ENCODE measurements around the gene KCTD20. TPM values are rescaled to one million over a fixed set of nuclear protein-coding genes. Genes with fewer than 3 reads are reported as not detected.
"Not testable (repeated sequence)": the region's sequence is repeated elsewhere in the genome, so short reads cannot be mapped to it uniquely, and the experiment has no call there.

KCTD20 gene
- total RNA-seq, 1 experiment from 2014 or later: 117 TPM

DNA sequence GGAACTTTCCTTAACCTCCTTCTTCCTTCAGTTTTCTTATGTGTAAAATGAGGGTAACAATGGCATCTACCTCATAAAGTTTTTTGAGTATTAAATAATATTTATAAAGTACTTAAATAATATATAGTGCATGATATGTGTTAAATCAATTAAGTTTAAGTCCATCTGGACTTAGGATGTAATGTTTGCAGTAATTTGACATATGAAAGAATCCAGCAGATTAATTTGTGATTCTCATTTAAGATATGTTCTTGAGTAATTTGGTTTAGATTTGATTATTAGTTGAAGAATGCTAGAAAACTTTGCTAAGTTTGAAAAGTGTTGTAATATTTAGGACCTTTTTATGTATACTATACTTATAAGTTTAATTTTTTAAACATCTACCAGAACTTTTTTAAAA is 18.1 kb downstream of the KCTD20 start:
- Histone ChIP-seq H3K36me3 (peaks cover 7% of the 10 kb centered on the region), H3K27ac (no peak overlapping the region), H3K4me3 (no peak overlapping the region), H3K9me3 (replicated peaks) (no peaks in the 10 kb centered on the region), H3K27me3 (replicated peaks) (no peaks in the 10 kb centered on the region), H3K4me1 (replicated peaks) (peaks cover 8% of the 10 kb centered on the region)
- no peak for DNase-seq (ENCODE audit: low read depth in 1 of 2, low spot score in 2 of 2)

DNA sequence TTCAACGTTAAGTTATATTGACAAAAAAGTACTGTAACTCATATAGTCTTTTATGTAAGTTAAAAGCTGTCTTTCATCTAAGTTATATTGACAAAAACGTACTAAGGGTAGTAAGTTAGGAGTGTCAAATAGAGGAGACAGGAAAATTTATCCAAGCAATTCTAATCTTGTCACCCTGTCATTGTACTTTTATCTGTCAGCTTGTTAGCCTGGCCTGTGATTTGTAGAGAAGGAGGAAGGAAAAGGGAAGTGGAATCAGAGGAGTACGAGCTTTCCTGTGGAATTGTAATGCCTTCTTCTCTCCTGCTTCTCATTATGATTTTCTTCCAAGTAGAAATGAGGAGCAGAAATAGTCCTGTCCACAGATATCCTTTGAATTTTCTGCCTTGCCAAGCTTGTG is 18.8 kb downstream of the KCTD20 start:
- peaks cover 8% of the 10 kb centered on the region for H3K4me1 ChIP-seq (replicated peaks)
- no peak for DNase-seq (ENCODE audit: low read depth in 1 of 2, low spot score in 2 of 2)
- H3K27ac ChIP-seq: no peak overlapping the region

GRCh38 chr6:36463676-36464075 is 20.9 kb downstream of the KCTD20 start:
- Histone ChIP-seq H3K4me3 (no peak overlapping the region), H3K9me3 (replicated peaks) (no peaks in the 10 kb centered on the region), H3K27ac (0 out of 2 replicates have a peak overlapping the region, but pooled peaks have one; percentile 5), H3K27me3 (replicated peaks) (no peaks in the 10 kb centered on the region), H3K4me1 (replicated peaks) (peaks cover 8% of the 10 kb centered on the region), H3K36me3 (peaks cover 4% of the 10 kb centered on the region; the same call in 1 of the 2 replicates)
- no peak for DNase-seq (ENCODE audit: low read depth in 1 of 2, low spot score in 2 of 2)

More for the DNA sequence above, 18.8 kb downstream of the KCTD20 start:
- H3K9me3 ChIP-seq (replicated peaks): no peaks in the 10 kb centered on the region
- peaks cover 4% of the 10 kb centered on the region for H3K36me3 ChIP-seq
- no peak overlapping the region for H3K4me3 ChIP-seq
- no peaks in the 10 kb centered on the region for H3K27me3 ChIP-seq (replicated peaks)

- Histone ChIP-seq H3K4me3 (no peak overlapping the region), H3K27ac (0 out of 2 replicates have a peak overlapping the region, but pooled peaks have one; percentile 5), H3K27me3 (replicated peaks) (no peaks in the 10 kb centered on the region), H3K36me3 (peaks cover 4% of the 10 kb centered on the region; the same call in 1 of the 2 replicates), H3K9me3 (replicated peaks) (no peaks in the 10 kb centered on the region), H3K4me1 (replicated peaks) (peaks cover 8% of the 10 kb centered on the region)
- DNase-seq (ENCODE audit: low read depth in 1 of 2, low spot score in 2 of 2): no peak
Observed at GRCh38 chr6:36464233-36464632, 21.4 kb downstream of the KCTD20 start.

- Histone ChIP-seq H3K9me3 (replicated peaks) (no peaks in the 10 kb centered on the region), H3K27me3 (replicated peaks) (no peaks in the 10 kb centered on the region), H3K4me3 (no peak overlapping the region), H3K36me3 (peaks cover 22% of the 10 kb centered on the region), H3K4me1 (replicated peaks) (peaks cover 8% of the 10 kb centered on the region), H3K27ac (no peak overlapping the region)
- no peak for DNase-seq (ENCODE audit: low read depth in 1 of 2, low spot score in 2 of 2)
Observed at GRCh38 chr6:36467625-36468024, 24.8 kb downstream of the KCTD20 start.

DNA sequence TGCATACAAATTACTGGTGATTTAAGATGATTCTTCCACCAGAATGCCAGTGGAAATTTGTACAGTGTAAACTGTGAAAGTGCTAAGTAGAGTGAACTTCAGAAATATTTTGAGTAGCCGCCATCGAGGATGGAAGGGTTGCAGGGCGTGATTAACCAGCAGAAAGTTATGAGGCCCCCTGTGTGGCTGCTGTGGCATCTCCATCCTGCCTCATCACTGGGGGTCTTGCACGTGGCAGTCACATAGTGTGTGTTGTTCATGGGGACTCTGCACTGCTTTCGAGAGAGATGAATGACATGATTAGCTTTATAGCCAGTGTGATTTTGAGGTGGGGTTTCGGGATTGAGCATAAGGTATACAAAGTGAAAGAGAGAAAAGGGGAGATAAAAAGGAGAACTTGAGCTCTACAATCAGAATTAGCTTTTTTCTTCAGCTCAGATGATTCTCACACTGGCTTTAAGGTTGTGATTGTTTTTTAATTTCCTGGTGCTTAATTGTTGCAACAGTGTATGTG is 26.4 kb downstream of the KCTD20 start:
- Histone ChIP-seq H3K9me3 (replicated peaks) (no peaks in the 10 kb centered on the region), H3K27me3 (replicated peaks) (no peaks in the 10 kb centered on the region), H3K36me3 (peaks cover 28% of the 10 kb centered on the region), H3K4me1 (replicated peaks) (no peaks in the 10 kb centered on the region), H3K27ac (no peak overlapping the region), H3K4me3 (no peak overlapping the region)
- DNase-seq (ENCODE audit: low read depth in 1 of 2, low spot score in 2 of 2): no peak

GRCh38 chr6:36469946-36470345 is 27.1 kb downstream of the KCTD20 start:
- 0 out of 2 replicates have a peak, but pooled peaks cover 3% of the 10 kb centered on the region for H3K4me1 ChIP-seq (replicated peaks)
- H3K36me3 ChIP-seq: peaks cover 33% of the 10 kb centered on the region
- no peak overlapping the region for H3K4me3 ChIP-seq
- H3K27me3 ChIP-seq (replicated peaks): no peaks in the 10 kb centered on the region
- H3K27ac ChIP-seq: no peak overlapping the region
- DNase-seq (ENCODE audit: low read depth in 1 of 2, low spot score in 2 of 2): no peak
- H3K9me3 ChIP-seq (replicated peaks): no peaks in the 10 kb centered on the region

- no peaks in the 10 kb centered on the region for H3K9me3 ChIP-seq (replicated peaks)
- 0 out of 2 replicates have a peak, but pooled peaks cover 3% of the 10 kb centered on the region for H3K4me1 ChIP-seq (replicated peaks)
- H3K27me3 ChIP-seq (replicated peaks): no peaks in the 10 kb centered on the region
- no peak overlapping the region for H3K27ac ChIP-seq
- H3K4me3 ChIP-seq: no peak overlapping the region
- peaks cover 63% of the 10 kb centered on the region for H3K36me3 ChIP-seq
- DNase-seq (ENCODE audit: low read depth in 1 of 2, low spot score in 2 of 2): no peak
Observed at GRCh38 chr6:36478051-36478526, 35.3 kb downstream of the KCTD20 start.

DNA sequence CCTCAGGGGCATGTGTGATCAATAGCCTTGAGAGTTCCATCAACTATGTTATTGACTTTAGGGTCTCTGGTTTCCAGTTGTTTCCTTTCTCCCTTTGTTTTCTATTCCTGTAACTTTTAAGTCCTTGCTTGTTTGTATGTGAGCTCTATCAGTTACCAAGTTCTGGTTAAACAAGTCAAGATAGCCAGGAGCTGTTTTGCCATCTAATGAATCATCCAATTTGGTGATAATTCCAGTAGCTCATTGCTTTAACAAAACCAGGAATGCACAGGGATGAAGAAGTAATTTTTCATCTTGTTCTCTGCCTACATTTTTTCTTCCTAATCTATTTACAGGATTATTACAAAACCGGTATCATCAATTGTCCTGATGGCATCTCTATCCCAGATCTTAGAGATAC is 36.5 kb downstream of the KCTD20 start:
- no peaks in the 10 kb centered on the region for H3K9me3 ChIP-seq (replicated peaks)
- H3K4me3 ChIP-seq: no peak overlapping the region
- 0 out of 2 replicates have a peak, but pooled peaks cover 3% of the 10 kb centered on the region for H3K4me1 ChIP-seq (replicated peaks)
- H3K36me3 ChIP-seq: peaks cover 60% of the 10 kb centered on the region
- no peak for DNase-seq (ENCODE audit: low read depth in 1 of 2, low spot score in 2 of 2)
- H3K27ac ChIP-seq: no peak overlapping the region
- no peaks in the 10 kb centered on the region for H3K27me3 ChIP-seq (replicated peaks)

- H3K4me3 ChIP-seq; H3K27ac ChIP-seq; DNase-seq (ENCODE audit: low read depth in 1 of 2, low spot score in 2 of 2); H3K9me3 ChIP-seq (replicated peaks); H3K27me3 ChIP-seq (replicated peaks): not testable (repeated sequence)
- Histone ChIP-seq H3K4me1 (replicated peaks) (peaks cover 16% of the 10 kb centered on the region), H3K36me3 (peaks cover 68% of the 10 kb centered on the region)
Observed at GRCh38 chr6:36483326-36483725, 40.5 kb downstream of the KCTD20 start.

DNA sequence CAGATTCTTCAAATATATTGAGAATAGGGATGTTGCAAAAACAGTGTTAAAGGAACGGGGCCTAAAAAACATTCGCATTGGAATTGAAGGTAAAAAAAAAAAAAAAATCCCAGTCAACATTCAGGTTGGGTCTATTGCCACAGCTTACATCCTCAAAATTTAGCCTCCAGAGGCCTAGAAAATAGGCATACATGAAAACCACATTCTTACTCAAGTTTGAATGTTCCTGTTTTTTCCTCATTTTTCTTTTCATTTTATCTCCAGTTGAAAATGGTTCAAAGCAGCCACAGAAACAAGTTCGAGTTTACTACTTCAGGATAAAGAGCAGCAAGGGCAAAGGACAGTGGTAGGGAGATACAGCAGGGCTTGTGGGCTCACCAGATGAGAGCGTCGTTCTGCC is 41.9 kb downstream of the KCTD20 start:
- Histone ChIP-seq H3K9me3 (replicated peaks) (no peaks in the 10 kb centered on the region), H3K4me1 (replicated peaks) (peaks cover 30% of the 10 kb centered on the region), H3K36me3 (peaks cover 68% of the 10 kb centered on the region), H3K27ac (no peak overlapping the region), H3K27me3 (replicated peaks) (no peaks in the 10 kb centered on the region), H3K4me3 (no peak overlapping the region)
- DNase-seq (ENCODE audit: low read depth in 1 of 2, low spot score in 2 of 2): no peak

GRCh38 chr6:36487698-36488097 is 44.9 kb downstream of the KCTD20 start:
- H3K27me3 ChIP-seq (replicated peaks): no peaks in the 10 kb centered on the region
- 0 out of 2 replicates have a peak overlapping the region, but pooled peaks have one; percentile 11 for H3K27ac ChIP-seq
- no peak overlapping the region for H3K4me3 ChIP-seq
- no peaks in the 10 kb centered on the region for H3K9me3 ChIP-seq (replicated peaks)
- H3K36me3 ChIP-seq: peaks cover 57% of the 10 kb centered on the region
- DNase-seq (ENCODE audit: low read depth in 1 of 2, low spot score in 2 of 2): peak in 1 of 2 experiments; percentile 67
- H3K4me1 ChIP-seq (replicated peaks): peaks cover 36% of the 10 kb centered on the region

DNA sequence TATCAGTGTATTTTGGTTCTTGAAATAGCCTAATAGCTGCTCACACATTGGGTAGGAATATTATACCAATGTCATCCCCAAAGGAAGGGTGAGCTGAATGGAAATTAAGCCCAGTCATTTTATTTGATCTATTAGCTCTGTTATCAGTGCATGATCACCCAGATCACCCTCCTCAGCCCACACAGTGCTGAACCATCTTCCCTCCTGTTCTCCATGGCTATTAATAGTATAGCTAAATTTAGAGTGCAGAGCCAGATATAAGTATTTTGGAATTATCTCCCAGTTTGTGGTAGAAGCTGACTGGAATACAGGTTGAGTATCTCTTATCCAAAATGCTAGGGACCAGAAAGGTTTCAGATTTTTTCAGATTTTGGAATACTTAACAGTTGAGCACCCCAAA is 45.4 kb downstream of the KCTD20 start:
- no peak overlapping the region for H3K4me3 ChIP-seq
- no peak overlapping the region for H3K27ac ChIP-seq
- H3K27me3 ChIP-seq (replicated peaks): no peaks in the 10 kb centered on the region
- H3K4me1 ChIP-seq (replicated peaks): peaks cover 36% of the 10 kb centered on the region
- DNase-seq (ENCODE audit: low read depth in 1 of 2, low spot score in 2 of 2): no peak
- peaks cover 59% of the 10 kb centered on the region for H3K36me3 ChIP-seq
- no peaks in the 10 kb centered on the region for H3K9me3 ChIP-seq (replicated peaks)

DNA sequence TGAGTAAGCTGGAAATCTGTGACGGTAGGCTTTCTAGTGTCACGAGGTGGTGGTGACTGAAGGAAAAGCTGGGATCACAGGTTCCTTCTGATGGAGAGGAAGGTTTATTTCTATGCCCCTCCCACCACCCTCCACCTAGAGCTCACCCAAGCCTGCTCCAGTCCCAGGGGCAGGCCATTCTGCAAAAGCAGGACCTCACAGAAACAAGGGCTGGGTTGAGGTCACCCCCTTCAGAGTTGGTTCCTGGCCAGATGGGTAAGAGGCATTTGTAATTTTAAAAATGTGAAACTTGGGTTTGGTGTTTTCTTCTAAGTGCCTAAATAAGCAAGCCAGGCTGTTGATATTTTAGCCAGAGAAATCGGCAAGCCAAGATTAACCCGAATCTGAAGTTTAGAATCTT is 46.6 kb downstream of the KCTD20 start:
- Histone ChIP-seq H3K27ac (no peak overlapping the region), H3K9me3 (replicated peaks) (no peaks in the 10 kb centered on the region), H3K27me3 (replicated peaks) (no peaks in the 10 kb centered on the region), H3K4me3 (no peak overlapping the region), H3K36me3 (peaks cover 71% of the 10 kb centered on the region), H3K4me1 (replicated peaks) (peaks cover 36% of the 10 kb centered on the region)
- DNase-seq (ENCODE audit: low read depth in 1 of 2, low spot score in 2 of 2): no peak
